HTR-8/SVneo (cell line): ENCODE measurements around the gene PPP1R13L.
"Not testable (repeated sequence)": the region's sequence is repeated elsewhere in the genome, so short reads cannot be mapped to it uniquely, and the experiment has no call there.

Experiments used
- DNase-seq: peaks from one replicate; pipeline ENCODE4 v3.0.0; 2011; ENCODE audit warnings: low spot score, mixed read lengths; ENCODE audit not compliant: insufficient read length
- FAIRE-seq: peaks from 2 replicates; lab custom pipeline; 2011; peaks lifted over from hg19 to GRCh38; lab: Jason Lieb, UNC

PPP1R13L gene

DNA sequence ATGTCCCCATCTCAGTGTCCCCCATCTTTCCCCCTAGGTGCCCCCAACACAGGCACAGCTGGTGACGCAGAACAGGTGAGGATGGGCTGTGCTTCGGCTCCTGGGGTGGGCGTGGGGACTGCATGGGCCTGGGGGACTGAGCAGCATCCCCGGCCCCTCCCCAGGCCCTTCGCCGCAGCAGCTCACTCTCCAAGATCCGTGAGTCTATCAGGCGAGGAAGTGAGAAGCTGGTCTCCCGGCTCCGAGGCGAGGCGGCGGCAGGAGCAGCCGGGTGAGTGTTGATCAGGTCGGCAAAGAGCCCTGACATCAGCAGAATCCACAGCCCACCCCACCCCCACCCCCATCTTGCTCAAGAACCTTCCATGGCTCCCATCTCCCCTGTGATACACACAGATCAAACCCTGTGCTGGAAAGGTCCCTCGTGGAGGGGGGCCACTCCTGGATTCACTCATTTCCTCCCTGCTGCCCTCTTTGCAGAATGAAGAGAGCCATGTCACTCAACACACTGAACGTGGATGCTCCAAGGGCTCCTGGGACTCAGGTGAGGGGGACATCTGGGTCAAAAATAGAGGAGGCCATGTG lies 54.3 kb downstream of the PPP1R13L start:
- DNase-seq (no peak), FAIRE-seq (no peak)

DNA sequence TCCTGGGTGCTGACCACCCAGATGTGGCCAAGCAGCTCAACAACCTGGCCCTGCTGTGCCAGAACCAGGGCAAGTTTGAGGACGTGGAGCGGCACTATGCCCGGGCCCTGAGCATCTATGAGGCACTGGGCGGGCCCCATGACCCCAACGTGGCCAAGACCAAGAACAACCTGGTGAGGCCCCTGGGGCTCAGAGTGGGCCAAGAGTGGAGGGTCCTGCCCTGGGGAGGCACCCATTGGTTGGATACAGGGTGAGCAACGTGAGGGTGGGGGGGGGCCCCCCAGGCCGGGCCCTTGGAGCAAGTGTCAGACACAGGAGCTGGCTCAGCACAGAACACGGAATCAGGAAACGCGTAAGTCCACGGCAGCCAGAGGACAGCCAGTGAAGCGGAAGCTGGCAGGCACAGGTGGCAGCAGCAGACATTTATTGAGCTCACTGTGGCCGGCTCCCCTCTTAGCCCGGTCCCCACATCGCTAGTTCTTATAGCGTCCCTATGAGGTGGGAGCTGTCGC lies 55.4 kb downstream of the PPP1R13L start:
- DNase-seq (no peak), FAIRE-seq (no peak)

DNA sequence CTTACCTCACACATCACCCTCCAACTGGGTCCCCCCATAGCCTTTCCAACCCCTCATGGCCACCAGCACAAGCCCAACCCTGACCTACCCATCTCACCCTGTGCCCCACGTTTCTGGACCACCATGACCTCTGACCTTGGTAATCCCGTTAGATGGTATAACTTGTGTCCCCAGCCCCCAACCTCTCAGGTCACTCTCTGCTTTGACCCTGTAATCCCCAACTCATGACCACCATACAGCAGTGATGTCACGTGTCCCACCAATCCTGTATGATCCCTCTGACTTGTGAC lies 55.8 kb downstream of the PPP1R13L start:
- no peak for DNase-seq
- FAIRE-seq = peak; percentile 48

DNA sequence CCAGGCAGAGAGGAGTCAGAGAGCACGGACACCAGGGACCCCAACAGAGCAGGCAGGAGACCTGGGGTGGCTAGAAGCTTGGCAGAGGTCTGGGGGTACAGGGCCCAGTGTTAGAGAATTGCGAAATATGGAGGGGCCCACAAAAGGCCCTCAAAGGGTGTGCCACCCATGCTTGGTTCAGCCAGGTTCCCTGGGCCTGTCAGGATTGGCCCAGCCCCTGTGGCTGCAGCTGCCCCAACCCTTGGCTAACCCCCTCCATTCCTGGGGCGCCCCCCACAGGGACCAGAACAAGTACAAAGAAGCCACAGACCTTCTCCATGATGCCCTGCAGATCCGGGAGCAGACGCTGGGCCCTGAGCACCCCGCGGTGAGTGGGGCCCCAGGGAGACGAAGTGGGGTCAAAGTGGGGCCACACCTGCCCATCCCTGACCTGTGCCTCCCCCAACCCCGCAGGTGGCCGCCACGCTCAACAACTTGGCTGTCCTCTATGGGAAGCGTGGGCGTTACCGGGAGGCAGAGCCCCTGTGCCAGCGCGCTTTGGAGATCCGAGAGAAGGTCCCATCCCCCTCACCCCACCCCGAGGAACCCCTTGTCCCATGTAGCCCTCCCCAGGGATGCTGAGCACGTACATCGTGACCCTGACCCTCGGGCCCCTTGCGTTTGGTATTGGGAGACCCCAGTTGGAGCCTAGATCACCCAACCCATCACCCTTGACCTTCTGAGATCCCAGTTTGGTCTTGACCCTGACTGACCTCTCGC lies 56.3 kb downstream of the PPP1R13L start:
- FAIRE-seq = no peak
- no peak for DNase-seq

DNA sequence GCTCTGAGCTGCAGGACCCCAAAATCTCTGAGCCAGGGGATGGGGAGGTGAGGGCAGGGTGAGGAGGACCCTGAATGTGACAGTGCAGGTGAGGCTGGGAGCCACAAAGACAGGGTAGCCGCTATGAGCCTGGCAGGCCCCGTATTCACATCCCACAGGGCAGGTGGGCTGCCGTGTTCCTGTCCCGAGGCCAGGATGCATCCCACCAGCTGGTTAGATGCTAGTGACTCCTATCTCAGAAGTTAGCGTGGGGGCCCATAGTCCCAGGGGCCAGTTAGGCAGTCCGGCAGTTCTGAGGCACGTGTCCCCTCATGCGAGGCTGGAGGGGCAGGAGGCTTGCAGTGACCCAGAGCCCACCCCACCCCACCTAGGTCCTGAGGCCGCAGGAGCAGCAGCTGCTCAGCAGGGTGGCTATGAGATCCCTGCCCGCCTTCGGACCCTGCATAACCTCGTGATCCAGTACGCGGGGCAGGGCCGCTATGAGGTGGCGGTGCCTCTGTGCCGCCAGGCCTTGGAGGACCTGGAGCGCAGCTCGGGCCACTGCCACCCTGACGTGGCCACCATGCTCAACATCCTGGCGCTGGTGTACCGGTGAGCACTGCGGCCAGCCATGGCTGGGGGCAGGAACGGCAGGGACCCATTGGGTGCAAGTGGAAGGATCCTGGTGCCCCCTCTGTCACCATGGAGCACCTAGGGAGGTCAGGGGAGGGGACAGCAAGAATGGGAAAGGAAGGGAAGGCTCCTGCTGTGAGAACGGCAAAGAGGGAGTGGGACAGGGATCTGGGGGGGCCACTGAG lies 57.1 kb downstream of the PPP1R13L start:
- DNase-seq = no peak
- FAIRE-seq = no peak

DNA sequence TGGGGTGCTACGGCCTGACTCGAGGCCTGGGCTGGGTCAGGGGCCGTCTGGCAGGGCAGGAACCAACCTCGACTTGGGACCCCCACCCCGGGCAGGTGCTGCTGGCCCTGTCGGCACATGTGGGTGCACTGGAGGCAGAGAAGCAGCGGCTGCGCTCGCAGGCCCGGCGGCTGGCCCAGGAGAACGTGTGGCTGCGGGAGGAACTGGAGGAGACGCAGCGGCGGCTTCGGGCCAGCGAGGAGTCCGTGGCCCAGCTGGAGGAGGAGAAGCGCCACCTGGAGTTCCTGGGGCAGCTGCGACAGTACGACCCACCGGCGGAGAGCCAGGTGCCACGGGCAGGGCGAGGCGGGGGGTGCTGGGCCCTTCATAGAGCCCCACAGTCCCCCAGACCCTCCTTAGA lies 58.4 kb downstream of the PPP1R13L start:
- no peak for FAIRE-seq
- DNase-seq = no peak

DNA sequence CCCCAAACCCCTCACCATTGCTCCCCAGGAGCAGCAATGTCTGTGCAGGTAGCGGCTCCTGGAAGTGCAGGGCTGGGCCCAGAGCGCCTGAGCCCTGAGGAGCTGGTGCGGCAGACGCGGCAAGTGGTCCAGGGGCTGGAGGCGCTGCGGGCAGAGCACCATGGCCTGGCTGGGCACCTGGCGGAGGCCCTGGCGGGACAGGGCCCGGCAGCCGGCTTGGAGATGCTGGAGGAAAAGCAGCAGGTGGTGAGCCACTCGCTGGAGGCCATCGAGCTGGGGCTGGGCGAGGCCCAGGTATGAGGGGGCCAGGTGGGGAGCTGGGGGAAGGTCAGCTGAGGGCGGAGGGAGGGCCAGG lies 59.4 kb downstream of the PPP1R13L start:
- no peak for FAIRE-seq
- no peak for DNase-seq

DNA sequence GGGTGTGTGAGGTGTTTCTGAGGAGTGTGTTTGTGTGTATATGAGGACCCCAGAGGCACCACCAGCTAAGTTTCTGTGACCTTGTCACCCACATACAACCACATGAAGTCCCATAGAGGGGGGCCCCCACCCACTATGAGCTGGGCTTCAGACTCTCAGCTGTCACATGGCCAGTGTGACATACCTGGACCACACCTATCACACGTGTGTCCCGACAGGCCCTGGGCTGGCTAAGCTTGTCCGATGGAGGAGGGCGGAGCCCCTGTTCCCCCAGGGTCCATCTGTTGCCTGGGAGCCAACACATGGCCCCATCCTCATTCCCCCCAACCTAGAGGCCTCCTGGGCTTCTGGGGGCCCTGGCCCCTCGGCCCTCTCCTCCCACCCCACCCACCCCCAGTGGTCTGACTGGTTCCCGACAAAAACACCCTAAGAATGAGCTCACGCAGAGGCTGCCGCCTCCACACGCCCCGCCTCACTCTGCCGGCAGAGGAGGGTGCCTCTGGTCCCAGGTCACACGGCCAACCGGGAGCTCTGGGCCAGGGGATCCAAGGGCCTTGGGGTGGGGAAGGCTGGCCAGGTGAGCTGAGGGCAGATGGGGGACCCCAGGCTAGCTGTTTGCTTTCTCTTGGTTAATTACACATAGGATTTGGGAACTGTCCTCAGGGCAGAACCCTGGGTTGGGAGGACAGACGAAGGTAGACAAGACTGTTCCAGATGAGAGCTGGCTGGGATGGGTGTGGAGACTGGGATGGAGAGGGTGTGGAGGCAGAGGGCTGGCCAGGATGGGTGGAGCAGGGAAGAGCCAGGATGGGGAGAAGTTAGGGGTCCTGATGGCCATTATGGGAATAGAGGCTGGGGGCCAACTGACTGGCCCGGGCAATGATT lies 60.0 kb downstream of the PPP1R13L start:
- FAIRE-seq = peak; percentile 40
- no peak for DNase-seq

DNA sequence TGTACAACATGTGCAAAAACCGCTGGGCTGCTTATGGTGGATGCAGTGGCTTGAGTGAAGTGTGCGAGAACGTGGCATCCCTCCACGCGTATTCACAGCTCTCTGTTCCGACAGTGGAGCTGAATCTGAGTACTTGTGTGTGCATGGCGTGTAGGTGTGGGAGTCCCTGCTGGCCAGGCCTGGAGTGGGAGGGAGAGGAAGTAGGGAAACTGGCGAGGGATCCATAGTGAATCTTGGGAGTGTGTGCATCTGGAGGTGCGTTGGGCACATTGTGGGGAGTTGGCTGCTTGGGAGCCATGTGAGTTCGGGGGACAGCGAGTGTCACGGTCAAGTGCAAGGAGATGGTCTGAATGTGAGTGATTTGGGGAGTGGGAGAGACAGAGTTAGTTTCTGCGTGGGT lies 62.0 kb downstream of the PPP1R13L start:
- DNase-seq = no peak

DNA sequence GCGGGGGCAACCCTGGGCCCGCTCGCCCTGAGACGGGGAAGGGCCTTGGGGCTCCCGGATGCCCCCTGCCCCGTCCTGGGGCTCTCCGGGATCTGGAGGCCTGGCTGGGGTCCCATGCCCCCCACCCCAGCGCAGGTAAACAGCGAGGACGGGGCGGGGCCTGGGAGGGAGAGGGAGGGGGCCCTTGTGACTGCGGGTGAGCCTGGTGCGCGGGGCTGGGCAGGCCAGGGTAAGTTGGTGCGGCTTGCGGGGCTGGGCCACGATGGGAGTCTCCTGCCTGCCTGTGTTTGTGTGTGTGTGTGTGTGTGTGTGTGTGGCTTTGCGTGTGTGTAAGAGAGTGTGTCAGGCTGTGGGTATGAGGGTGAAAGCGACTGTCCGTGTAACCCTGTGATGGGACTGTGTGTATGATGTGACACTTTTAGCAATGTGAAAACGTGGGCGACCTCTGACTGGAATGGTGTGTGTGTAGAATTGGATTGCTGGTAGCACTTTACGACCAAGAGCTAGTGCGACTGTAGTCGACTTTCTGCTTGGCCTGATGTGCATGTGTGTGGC lies 63.9 kb downstream of the PPP1R13L start:
- no peak for FAIRE-seq
- DNase-seq = no peak

More for the DNA sequence above, 62.0 kb downstream of the PPP1R13L start:
- peak; percentile 9 for FAIRE-seq

DNA sequence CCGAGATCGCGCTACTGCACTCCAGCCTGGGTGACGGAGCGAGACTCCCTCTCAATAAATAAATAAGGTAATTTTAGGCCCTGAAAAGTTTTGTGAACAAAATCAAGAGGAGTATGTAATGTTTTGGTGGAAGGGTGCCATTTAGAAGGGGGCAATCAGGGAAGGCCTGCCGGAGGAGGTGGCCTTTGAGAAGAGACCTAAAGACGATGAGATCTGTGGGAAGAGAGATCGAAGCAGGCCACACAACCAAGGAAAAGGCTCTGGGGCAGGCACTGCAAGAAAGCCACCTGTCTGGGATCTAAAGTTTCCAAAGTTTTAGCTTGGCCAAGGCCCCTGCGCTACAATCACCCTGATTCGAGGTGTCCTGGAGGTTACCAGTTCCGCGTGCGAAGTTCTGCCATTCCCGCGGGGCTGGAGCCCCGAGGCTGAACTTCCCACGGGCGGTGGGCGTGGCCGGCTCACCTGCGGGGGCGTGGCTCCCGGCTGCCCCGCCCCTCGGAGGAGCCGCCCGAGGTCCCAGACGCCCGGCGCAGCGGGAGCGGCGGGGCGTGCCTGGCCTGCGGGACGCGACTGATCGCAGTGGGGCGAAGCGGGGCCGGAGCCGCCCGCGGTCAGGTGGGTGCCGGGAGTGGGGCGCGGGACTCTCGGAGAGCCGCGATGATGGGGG lies 64.5 kb downstream of the PPP1R13L start, which contains the start of gene KLC3:
Gene KLC3 (plus strand): TSS at position 519 of the 667 bp plus-strand sequence. CDS start 4,792 bp downstream, outside the sequence.
- no peak for FAIRE-seq
- DNase-seq = peak; percentile 44

DNA sequence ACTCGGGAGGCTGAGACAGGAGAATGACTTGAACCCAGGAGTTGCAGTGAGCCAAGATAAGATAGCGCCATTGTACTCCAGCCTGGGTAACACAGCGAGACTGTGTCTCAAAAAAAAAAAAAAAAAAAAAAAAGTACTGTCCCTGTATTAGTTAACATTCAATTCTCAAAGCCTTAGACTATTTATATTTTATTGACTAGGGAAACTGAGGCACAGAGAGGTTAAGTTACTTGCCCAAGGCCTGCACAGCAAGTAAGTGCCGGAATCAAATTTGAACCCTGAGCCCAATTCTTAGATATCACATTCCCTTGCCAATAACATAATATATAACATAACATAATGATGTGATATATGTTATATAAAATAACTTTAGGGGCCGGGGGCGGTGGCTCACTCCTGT lies 65.2 kb downstream of the PPP1R13L start:
- no peak for FAIRE-seq
- no peak for DNase-seq

DNA sequence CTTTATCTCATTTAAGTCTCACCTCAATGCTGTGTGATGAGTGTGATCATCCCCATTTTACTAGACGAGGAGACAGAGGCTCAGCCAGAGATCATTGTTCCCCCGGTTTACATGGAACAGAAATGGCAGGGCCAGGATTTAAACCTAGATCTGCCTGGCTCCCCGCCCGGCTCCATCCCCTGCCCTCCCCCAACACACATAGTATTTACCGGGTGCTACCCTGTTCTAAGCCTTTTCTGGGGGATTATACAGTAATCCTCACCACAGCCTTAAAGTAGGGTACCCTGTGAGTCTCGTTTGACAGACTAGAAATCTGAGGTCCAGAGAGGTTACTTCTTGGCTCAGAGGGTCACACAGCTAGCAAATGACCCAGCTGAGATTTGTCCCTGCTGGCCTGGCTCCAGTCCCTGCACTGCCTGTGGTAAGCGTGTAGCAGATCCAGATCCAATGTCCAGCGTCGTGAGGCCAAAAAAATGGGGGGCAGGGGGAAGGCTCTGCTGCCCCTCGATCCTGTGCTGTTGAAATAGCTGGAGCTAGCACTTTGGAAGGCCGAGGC lies 68.1 kb downstream of the PPP1R13L start:
- FAIRE-seq = no peak
- no peak for DNase-seq

DNA sequence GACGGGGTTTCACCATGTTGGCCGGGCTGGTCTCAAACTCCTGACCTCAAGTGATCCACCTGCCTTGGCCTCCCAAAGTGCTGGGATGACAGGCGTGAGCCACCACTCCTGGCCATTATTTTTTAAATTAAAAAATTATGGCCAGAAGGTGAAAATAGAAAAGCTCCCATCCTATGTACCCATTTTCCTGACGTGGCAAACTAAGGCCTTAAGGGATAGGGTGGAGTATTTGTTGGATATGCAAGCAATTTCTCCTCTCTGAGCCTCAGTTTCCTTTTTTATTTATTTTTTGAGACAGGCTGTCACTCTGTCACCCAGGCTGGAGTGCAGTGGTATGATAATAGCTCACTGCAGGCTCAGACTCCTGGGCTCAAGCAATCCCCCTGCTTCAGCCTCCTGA lies 70.0 kb downstream of the PPP1R13L start:
- not testable (repeated sequence) for DNase-seq, FAIRE-seq

DNA sequence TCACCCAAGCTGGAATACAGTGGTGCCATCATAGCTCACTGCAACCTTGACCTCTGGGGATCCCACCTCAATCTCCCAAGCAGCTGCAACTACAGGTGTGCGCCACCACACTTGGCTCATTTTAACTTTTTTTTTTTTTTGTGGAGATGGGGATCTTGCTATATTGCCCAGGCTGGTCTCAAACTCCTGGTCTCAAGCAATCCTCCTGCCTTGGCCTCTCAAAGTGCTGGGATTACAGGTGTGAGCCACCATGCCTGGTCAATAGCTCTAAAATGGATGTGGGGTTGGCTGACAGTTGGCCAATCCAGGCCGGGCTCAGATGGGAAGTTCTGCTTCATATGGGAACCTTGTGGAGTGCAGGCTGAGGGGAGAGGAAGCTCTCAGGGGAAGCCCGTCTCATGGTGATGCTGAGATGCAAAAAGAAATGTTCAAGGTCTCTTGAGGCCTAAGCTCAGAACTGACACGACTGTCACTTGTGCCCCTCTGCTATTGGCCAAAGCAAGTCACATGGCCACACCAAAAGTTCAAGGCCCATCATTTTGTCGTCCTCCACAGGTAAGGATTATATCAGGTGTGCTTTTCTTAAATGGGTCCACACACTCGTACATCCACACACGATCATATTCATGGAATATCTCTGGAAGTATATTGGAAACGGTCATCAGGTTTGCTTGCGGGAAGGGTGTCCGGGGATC lies 71.1 kb downstream of the PPP1R13L start:
- DNase-seq (no peak), FAIRE-seq (no peak)

DNA sequence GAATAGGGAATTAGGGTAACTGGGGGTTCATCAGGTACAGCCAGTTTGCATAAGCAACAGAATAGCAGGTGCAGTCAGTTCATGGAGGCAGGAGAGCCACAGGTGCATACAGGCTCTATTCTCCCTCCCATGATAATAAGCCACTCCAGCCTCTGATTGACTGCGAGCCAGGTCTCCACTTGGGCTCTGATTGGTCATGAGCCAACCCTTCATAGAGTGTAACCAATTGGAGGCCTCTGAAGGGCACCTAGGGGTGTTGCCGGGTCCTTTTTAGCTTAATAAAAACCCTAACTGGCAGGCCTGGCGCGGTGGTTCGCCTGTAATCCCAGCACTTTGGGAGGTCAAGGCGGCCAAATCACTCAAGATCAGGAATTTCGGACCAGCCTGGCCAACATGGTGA lies 73.5 kb downstream of the PPP1R13L start:
- FAIRE-seq (no peak), DNase-seq (no peak)
